ENCODE data around the gene NEK9.
"Not testable (repeated sequence)": the region's sequence is repeated elsewhere in the genome, so short reads cannot be mapped to it uniquely, and the experiment has no call there.

NEK9 gene

GRCh38 chr14:75098682-75099081, 28.2 kb downstream of the NEK9 start:
- no peak for DNase-seq

GRCh38 chr14:75098212-75098611, 28.6 kb downstream of the NEK9 start:
- no peak for DNase-seq

- no peak for DNase-seq
These were observed 29.9 kb downstream of the NEK9 start for GRCh38 chr14:75096959-75097358.

- DNase-seq = no peak
These were observed 31.2 kb downstream of the NEK9 start for GRCh38 chr14:75095690-75096089.

GRCh38 chr14:75094896-75095295, 32.0 kb downstream of the NEK9 start:
- no peak for DNase-seq

- DNase-seq = no peak
These were observed 34.1 kb downstream of the NEK9 start for GRCh38 chr14:75092698-75093097.

- DNase-seq = no peak
These were observed 35.6 kb downstream of the NEK9 start for GRCh38 chr14:75091251-75091650.

GRCh38 chr14:75090353-75090752, 36.5 kb downstream of the NEK9 start:
- no peak for DNase-seq

- DNase-seq = no peak
These were observed 38.1 kb downstream of the NEK9 start for GRCh38 chr14:75088566-75089373.

GRCh38 chr14:75088153-75088552, 38.7 kb downstream of the NEK9 start:
- no peak for DNase-seq

GRCh38 chr14:75084513-75084912, 42.3 kb downstream of the NEK9 start:
- no peak for DNase-seq

GRCh38 chr14:75083271-75083670, 43.6 kb downstream of the NEK9 start:
- no peak for DNase-seq

- DNase-seq = no peak
These were observed 45.1 kb downstream of the NEK9 start for GRCh38 chr14:75081660-75082229.

- no peak for DNase-seq
These were observed 47.3 kb downstream of the NEK9 start for GRCh38 chr14:75079521-75079920.

- no peak for DNase-seq
These were observed 49.1 kb downstream of the NEK9 start for GRCh38 chr14:75077794-75078193.

GRCh38 chr14:75070383-75070782, 56.5 kb downstream of the NEK9 start:
- DNase-seq = no peak

- no peak for DNase-seq
These were observed 57.1 kb downstream of the NEK9 start for GRCh38 chr14:75069811-75070145.

GRCh38 chr14:75069121-75069810, 57.6 kb downstream of the NEK9 start, which contains the start of gene ZC2HC1C:
Gene ZC2HC1C, plus strand, starts transcription at chr14:75069641. Its CDS starts 933 bp downstream, at chr14:75070574.
- no peak for DNase-seq

- no peak for DNase-seq
These were observed 58.3 kb downstream of the NEK9 start for GRCh38 chr14:75068294-75069120.

- not testable (repeated sequence) for DNase-seq
These were observed 59.1 kb downstream of the NEK9 start for GRCh38 chr14:75067765-75068164.

GRCh38 chr14:75067212-75067611, 59.6 kb downstream of the NEK9 start:
- DNase-seq = no peak

- DNase-seq = no peak
These were observed 60.2 kb downstream of the NEK9 start for GRCh38 chr14:75066691-75067090.

GRCh38 chr14:75064205-75064567, 62.7 kb downstream of the NEK9 start:
- no peak for DNase-seq
